GM21528 (cell line): ENCODE data around the gene CCDC34.

ENCODE experiments used
- ATAC-seq: cut with Tn5 transposase; IDR thresholded peaks from one replicate; pipeline ENCODE4 v1.9.1; 2021; ENCODE audit warnings: mild to moderate bottlenecking, moderate library complexity; ENCODE audit not compliant: unreplicated experiment, low FRiP score

Gene CCDC34

DNA sequence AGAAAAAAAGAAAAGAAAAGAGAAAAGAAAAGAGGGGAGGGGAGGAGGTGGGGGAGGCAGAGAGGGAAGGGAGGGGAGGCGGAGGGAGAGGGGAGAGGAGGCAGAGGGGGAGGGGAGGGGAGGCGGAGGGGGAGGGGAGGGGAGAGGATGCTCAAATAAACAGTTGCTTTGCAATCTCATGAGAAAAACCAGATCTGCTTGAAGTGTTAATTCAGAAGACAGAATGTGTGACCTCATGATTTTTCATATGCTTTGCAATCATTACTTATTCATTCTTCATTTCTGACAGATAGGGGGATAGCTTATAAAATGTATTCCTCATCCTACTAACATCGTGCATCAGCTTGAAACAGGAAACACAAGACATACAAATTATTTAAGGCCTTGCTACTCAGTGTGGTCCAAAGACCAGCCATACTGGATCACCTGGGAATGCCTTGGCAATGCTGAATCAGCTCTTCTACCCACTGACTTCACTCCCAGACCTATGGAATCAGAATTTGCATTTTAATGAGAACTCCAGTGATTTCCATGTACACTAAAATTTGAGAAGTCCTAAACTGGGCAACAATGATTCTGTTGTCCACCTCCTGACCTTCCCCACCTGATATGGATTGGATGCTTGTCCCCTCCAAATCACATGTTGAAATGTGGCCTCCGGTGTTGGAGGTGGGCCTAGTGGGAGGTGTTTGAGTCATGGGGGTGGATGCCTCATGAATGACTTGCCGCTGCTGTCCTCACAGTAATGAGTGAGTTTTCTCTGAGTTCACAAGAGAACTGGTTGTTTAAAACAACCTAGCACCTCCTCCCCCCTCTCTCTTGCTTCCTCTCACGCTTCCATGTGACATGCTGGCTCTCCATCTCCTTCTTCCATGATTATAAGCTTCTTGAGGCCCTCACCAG lies 69.2 kb downstream of the CCDC34 start:
- ATAC-seq = no peak

DNA sequence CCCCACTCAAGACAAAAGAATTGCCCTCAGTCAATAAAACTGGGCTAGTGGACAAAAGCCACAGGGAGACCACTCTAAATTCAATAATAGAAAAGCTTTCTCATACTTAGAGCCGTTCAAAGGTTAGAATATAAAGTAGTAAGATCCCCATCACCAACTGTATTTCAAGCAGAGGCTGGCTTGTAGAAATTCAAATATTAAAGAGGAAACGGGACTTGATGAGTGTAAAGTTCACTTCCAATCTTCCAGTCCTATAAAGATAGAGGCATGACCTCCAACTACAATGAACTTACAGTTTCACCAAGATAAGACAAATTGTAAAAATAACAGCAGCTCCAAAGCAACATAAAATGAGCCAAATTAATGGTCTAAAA lies 70.4 kb downstream of the CCDC34 start:
- no peak for ATAC-seq

DNA sequence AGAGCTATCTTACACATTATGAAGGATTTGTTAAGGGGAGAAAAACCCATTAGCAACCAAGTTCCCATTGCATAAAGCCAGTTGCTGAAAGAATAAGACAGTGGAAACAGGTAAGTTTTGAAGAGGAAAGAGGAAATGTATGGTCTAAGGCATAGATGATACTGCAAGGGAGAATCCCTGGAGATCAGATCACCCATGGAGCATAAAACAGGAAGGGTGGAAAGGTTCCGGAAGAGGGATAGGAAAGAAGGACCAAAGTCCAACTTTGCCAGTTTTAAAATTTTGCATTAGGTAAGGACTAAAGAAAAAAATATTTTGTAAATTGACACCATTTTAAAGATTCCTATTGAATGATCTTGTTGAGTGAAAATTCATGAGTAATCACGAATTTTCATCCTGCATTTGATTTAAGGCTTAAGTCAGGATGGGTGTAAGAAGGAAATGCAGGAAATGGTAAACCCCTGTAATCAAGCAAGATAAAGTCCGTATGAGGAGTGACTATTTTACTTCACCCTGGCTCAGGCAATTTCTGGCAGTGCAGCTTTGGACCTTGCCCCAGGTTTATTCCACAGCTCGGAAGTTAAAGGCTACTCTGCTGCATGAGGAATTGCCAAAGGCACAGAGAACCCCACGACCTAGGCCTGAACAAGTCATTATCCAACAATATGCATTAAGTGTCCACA lies 70.9 kb downstream of the CCDC34 start:
- no peak for ATAC-seq

DNA sequence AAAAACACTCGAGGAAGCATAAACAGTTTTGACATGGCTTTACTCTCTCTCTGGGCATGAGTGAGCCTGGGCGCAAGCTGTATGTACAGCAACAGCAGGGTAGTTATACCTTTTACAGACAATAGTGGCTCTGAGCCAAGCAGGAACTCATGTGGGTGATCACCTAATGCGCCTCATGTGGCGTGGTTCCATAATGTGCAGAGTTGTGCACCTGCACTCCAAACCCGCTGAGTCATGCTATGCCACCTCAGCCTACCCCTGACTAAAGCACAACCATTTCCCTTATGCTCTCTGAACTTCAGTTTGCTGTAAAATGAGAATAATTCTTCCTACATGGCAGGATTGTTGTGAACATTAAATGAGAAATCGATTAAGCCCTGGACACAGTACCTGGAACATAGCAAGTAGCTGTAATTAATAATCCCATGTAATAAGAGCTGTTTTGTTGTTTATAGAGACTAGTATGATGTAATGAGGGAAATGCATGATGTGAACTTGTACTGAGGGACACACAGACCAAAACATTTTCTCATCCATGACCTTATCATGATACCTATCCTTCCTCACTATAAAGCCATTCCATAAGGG lies 71.6 kb downstream of the CCDC34 start:
- ATAC-seq = no peak

DNA sequence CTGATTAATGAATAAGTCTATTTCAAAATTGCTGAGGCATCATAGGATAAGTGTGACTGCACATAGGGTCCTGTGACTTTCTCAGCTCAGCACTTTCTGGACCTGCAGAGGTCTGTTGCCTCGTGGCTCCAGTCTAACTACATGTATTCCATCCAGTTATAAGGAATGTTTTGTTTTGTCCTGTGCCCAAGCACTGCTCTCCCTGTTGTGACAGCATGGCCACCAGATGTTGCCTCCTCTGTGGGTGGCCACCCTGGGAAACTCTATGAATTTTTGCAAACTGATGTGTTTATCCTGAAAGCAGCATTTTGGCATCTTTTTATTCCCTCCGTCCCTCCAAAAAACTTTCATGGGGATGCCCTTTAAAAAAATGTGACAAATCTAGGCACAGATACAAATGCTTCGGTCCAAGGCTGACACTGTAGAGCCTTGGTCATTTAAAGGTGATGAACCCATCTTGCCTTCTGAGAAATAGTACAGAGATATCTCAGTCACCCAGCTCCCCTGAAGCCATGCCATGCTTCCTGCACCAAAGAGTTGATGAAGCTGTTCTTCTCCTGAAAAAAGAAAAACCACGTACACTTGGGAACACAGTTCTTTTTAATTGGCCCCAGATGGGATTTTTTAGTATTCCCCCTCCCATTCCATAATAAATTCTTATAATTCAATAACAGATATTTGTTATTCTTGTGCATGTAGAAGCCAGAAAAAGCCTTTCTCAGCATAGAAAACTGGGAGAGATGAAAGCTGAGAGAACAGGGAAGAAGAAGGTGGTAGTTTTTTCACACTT lies 72.6 kb downstream of the CCDC34 start:
- ATAC-seq = no peak
